GM23338 (cell line): ENCODE measurements around the gene MAIP1. TPM values are rescaled to one million over a fixed set of nuclear protein-coding genes. Genes with fewer than 3 reads are reported as not detected.

ENCODE experiments used
- ATAC-seq: fragments of 200-7000 bp; cut with Tn5 transposase; 3 replicates; pipeline ENCODE4 v1.9.1; 2020
- DNase-seq: peaks from one replicate; pipeline ENCODE4 v3.0.0-alpha.2; 2015; ENCODE audit warnings: low spot score
- H2AFZ ChIP-seq: fragments of 200-600 bp; sonication (generic); 2 replicates; pipeline ENCODE4 v1.8.0; 2016; ENCODE audit warnings: antibody characterized with exemption, mild to moderate bottlenecking, moderate library complexity
- H3F3A ChIP-seq: fragments of 200-600 bp; sonication (generic); replicated peaks from 2 replicates; pipeline ENCODE4 v1.8.0; 2017; ENCODE audit warnings: antibody characterized with exemption, mixed run types, low read depth
- H3K27ac ChIP-seq: fragments of 200-600 bp; sonication (generic); 2 replicates; pipeline ENCODE4 v1.6.1; 2016; ENCODE audit warnings: low read depth
- H3K27me3 ChIP-seq: fragments of 200-600 bp; sonication (generic); 2 replicates; pipeline ENCODE4 v1.8.0; 2016; ENCODE audit warnings: mild to moderate bottlenecking, mixed run types, moderate library complexity; ENCODE audit not compliant: insufficient read depth
- H3K36me3 ChIP-seq: fragments of 200-600 bp; sonication (generic); 2 replicates; pipeline ENCODE4 v1.8.0; 2016; ENCODE audit warnings: mild to moderate bottlenecking; ENCODE audit not compliant: insufficient read depth
- H3K4me1 ChIP-seq: fragments of 200-600 bp; sonication (generic); 2 replicates; pipeline ENCODE4 v1.8.0; 2016; ENCODE audit warnings: mild to moderate bottlenecking, moderate library complexity; ENCODE audit not compliant: insufficient read depth
- H3K4me2 ChIP-seq: fragments of 200-600 bp; sonication (generic); 2 replicates; pipeline ENCODE4 v1.7.1; 2017; ENCODE audit warnings: mixed run types
- H3K4me3 ChIP-seq: fragments of 200-600 bp; sonication (generic); 2 replicates; pipeline ENCODE4 v1.6.1; 2016; ENCODE audit warnings: mixed run types
- H3K79me2 ChIP-seq: fragments of 200-600 bp; sonication (generic); replicated peaks from 2 replicates; pipeline ENCODE4 v1.8.0; 2017; ENCODE audit warnings: mild to moderate bottlenecking; ENCODE audit not compliant: insufficient read depth
- H3K9me2 ChIP-seq: fragments of 200-600 bp; sonication (generic); 2 replicates; pipeline ENCODE4 v1.8.0; 2017; ENCODE audit not compliant: insufficient read depth
- H4K20me1 ChIP-seq: fragments of 200-600 bp; sonication (generic); replicated peaks from 2 replicates; pipeline ENCODE4 v1.8.0; 2017; ENCODE audit warnings: mild to moderate bottlenecking; ENCODE audit not compliant: insufficient read depth
- H3K27ac Mint-ChIP-seq: 2 replicates; pipeline ENCODE4 v1.8.0; 2020; ENCODE audit warnings: inconsistent platforms, mild to moderate bottlenecking, moderate library complexity, mixed read lengths
- H3K27me3 Mint-ChIP-seq: 3 replicates; pipeline ENCODE4 v1.8.0; 2022; ENCODE audit warnings: low read depth, mild to moderate bottlenecking, moderate library complexity, mixed read lengths, inconsistent platforms; ENCODE audit not compliant: insufficient read depth, poor library complexity
- H3K36me3 Mint-ChIP-seq: 3 replicates; pipeline ENCODE4 v1.8.0; 2021; ENCODE audit warnings: low read depth, mild to moderate bottlenecking, inconsistent platforms, moderate library complexity, mixed read lengths
- H3K4me1 Mint-ChIP-seq: 3 replicates; pipeline ENCODE4 v1.8.0; 2020; ENCODE audit warnings: mild to moderate bottlenecking, inconsistent platforms, mixed read lengths
- H3K4me3 Mint-ChIP-seq: 3 replicates; pipeline ENCODE4 v1.8.0; 2021; ENCODE audit warnings: moderate library complexity, mild to moderate bottlenecking, inconsistent platforms, mixed read lengths
- H3K9me3 Mint-ChIP-seq: 3 replicates; pipeline ENCODE4 v1.8.0; 2020; ENCODE audit warnings: moderate library complexity, mild to moderate bottlenecking, inconsistent platforms, mixed read lengths
- CREB1 ChIP-seq: fragments of 250-450 bp; sonication (Bioruptor Pico); IDR thresholded peaks from 2 replicates; pipeline ENCODE4 v1.5.0; 2020; ENCODE audit warnings: low read depth, mild to moderate bottlenecking, moderate library complexity
- EZH2phosphoT487 ChIP-seq: fragments of 200-600 bp; sonication (generic); IDR thresholded peaks from one replicate; pipeline ENCODE4 v1.8.1; 2018; ENCODE audit warnings: antibody characterized with exemption; ENCODE audit not compliant: unreplicated experiment
- JUNB ChIP-seq: IDR thresholded peaks from one replicate; pipeline ENCODE4 v1.6.1; 2016; ENCODE audit warnings: antibody characterized with exemption; ENCODE audit not compliant: unreplicated experiment
- ZNF114 ChIP-seq: fragments of 250-450 bp; sonication (Bioruptor Pico); IDR thresholded peaks from 2 replicates; pipeline ENCODE4 v1.5.0; 2020; ENCODE audit warnings: mild to moderate bottlenecking, moderate library complexity
- ZNF331 ChIP-seq: fragments of 250-450 bp; sonication (Bioruptor Pico); IDR thresholded peaks from 2 replicates; pipeline ENCODE4 v1.5.0; 2020; ENCODE audit warnings: low read depth, mild to moderate bottlenecking, moderate library complexity
- polyA plus RNA-seq: library from polyadenylated mRNA; unstranded; fragments of >200 nt; fragmentation: Nextera tagmentation; extraction: Ambion mirVana; gene quantifications from 2 replicates; pipeline ENCODE4 v1.2.1, GENCODE V29; 2016
- total RNA-seq: library from RNA; depleted of rRNA; stranded (reverse); fragments of >200 nt; shearing (Covaris generic); gene quantifications from 2 replicates; pipeline ENCODE4 v1.2.3, GENCODE V29; 2014
- TF ChIP-seq, protein P1 (sequence below): IDR thresholded peaks from 2 replicates; pipeline ENCODE4 v1.6.1; 2016; ENCODE audit warnings: antibody characterized with exemption
- TF ChIP-seq, protein P2 (sequence below): fragments of 250-450 bp; sonication (Bioruptor Pico); IDR thresholded peaks from 2 replicates; pipeline ENCODE4 v1.5.0; 2020; ENCODE audit warnings: mild to moderate bottlenecking, moderate library complexity
- TF ChIP-seq, protein P3 (sequence below): IDR thresholded peaks from one replicate; pipeline ENCODE4 v1.6.1; 2018; ENCODE audit warnings: antibody characterized with exemption; ENCODE audit not compliant: unreplicated experiment

Gene MAIP1
- total and polyA plus RNA-seq, 2 experiments from 2014 or later, result 36.0 to 41.9 TPM

DNA sequence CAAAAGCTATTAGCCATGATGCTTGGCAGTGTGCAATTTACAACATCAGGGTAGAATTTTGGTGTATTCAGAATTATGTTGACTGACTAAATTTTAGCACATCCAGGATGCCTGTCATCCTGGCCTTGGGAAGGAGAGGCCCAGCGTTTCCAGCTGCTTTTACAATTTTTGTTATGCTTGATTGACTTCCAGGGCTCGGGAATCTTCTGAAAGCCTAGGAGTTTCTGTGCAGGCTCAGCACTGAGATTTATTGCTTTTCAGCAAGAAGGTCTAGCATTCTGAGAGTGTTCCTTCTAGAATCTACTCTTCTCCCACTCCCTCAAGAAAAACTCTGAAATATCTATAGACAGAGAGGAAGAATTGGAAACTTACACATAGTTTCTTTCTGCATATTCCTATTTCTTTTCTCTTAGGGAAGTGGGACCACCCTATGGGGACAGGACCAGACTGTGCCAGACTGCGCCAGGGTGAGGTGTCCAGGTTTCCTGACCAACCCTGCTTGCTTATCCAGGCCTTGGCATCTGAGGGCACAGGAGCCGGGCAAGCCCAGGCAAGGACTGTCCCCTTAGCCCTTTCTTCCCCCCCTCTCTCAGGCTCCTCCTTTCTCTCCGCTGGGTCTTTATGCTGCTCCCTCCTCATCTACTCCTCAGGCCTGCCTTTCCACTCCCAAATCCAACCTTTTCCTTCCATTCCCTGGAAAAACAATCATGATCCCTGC lies 26.9 kb downstream of the MAIP1 start:
- no peaks in the 10 kb centered on the region for H3K79me2 ChIP-seq
- peak; percentile 10; the same call in 2 of the 3 replicates for ATAC-seq
- Mint-ChIP-seq H3K27ac (no peak overlapping the region), H3K27me3 (peaks cover 2% of the 10 kb centered on the region), H3K4me3 (no peak overlapping the region), H3K4me1 (peaks cover 43% of the 10 kb centered on the region), H3K9me3 (no peaks in the 10 kb centered on the region; the same call in 2 of the 3 replicates), H3K36me3 (no peaks in the 10 kb centered on the region)
- TF ChIP-seq JUNB (no peak), EZH2phosphoT487 (no peak), ZNF114 (CRISPR knock-in tag) (no peak), ZNF331 (CRISPR knock-in tag) (no peak)
- TF ChIP-seq, protein P1, sequence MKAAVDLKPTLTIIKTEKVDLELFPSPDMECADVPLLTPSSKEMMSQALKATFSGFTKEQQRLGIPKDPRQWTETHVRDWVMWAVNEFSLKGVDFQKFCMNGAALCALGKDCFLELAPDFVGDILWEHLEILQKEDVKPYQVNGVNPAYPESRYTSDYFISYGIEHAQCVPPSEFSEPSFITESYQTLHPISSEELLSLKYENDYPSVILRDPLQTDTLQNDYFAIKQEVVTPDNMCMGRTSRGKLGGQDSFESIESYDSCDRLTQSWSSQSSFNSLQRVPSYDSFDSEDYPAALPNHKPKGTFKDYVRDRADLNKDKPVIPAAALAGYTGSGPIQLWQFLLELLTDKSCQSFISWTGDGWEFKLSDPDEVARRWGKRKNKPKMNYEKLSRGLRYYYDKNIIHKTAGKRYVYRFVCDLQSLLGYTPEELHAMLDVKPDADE, result no peak
- H3K9me2 ChIP-seq, result no peaks in the 10 kb centered on the region
- H2AFZ ChIP-seq, result no peak overlapping the region
- peaks cover 32% of the 10 kb centered on the region for H3K4me1 ChIP-seq
- H3K36me3 ChIP-seq, result no peaks in the 10 kb centered on the region
- no peak for DNase-seq
- no peaks in the 10 kb centered on the region for H3K27me3 ChIP-seq
- peak overlapping the region; percentile 16; the same call in 1 of the 2 replicates for H3K4me2 ChIP-seq
- no peaks in the 10 kb centered on the region for H4K20me1 ChIP-seq
- no peak overlapping the region for H3K4me3 ChIP-seq
- H3K27ac ChIP-seq, result peak overlapping the region; percentile 76; the same call in 1 of the 2 replicates
- peaks cover 8% of the 10 kb centered on the region; the same call in 1 of the 2 replicates for H3F3A ChIP-seq

DNA sequence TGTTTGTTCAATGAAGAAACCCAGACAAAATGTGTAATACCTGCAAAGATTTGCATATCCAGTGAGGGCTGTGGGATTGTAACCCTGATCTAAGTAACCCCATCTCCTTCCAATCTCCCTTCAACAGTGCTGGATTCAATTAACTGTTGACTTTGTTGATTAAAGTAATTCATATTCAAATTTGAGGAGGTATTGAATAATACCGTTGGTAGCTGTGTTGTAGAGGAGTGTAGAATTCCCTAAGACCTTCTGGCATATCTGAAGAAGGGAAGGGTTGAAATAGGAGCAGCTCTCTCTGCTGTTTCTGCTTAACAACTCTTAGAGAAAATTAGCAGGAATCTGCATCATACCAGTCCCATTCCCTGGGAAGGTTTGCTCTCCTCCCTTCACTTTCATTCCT lies 28.2 kb downstream of the MAIP1 start:
- Mint-ChIP-seq H3K27me3 (peaks cover 2% of the 10 kb centered on the region), H3K4me3 (no peak overlapping the region), H3K36me3 (no peaks in the 10 kb centered on the region), H3K4me1 (peaks cover 39% of the 10 kb centered on the region), H3K9me3 (no peaks in the 10 kb centered on the region; the same call in 2 of the 3 replicates), H3K27ac (peak overlapping the region; percentile 61; the same call in 1 of the 2 replicates)
- Histone ChIP-seq H3K4me1 (peaks cover 40% of the 10 kb centered on the region), H2AFZ (no peak overlapping the region), H3K36me3 (no peaks in the 10 kb centered on the region), H3K4me2 (peak overlapping the region; percentile 16; the same call in 1 of the 2 replicates), H3K79me2 (no peaks in the 10 kb centered on the region), H3K27me3 (no peaks in the 10 kb centered on the region), H3K27ac (peak overlapping the region; percentile 76), H3K4me3 (no peak overlapping the region), H3F3A (peaks cover 8% of the 10 kb centered on the region; the same call in 1 of the 2 replicates), H3K9me2 (no peaks in the 10 kb centered on the region), H4K20me1 (no peaks in the 10 kb centered on the region)
- ATAC-seq, result peak; percentile 49
- peak; percentile 42 for DNase-seq
- TF ChIP-seq CREB1, result no peak
- TF ChIP-seq, protein P2, sequence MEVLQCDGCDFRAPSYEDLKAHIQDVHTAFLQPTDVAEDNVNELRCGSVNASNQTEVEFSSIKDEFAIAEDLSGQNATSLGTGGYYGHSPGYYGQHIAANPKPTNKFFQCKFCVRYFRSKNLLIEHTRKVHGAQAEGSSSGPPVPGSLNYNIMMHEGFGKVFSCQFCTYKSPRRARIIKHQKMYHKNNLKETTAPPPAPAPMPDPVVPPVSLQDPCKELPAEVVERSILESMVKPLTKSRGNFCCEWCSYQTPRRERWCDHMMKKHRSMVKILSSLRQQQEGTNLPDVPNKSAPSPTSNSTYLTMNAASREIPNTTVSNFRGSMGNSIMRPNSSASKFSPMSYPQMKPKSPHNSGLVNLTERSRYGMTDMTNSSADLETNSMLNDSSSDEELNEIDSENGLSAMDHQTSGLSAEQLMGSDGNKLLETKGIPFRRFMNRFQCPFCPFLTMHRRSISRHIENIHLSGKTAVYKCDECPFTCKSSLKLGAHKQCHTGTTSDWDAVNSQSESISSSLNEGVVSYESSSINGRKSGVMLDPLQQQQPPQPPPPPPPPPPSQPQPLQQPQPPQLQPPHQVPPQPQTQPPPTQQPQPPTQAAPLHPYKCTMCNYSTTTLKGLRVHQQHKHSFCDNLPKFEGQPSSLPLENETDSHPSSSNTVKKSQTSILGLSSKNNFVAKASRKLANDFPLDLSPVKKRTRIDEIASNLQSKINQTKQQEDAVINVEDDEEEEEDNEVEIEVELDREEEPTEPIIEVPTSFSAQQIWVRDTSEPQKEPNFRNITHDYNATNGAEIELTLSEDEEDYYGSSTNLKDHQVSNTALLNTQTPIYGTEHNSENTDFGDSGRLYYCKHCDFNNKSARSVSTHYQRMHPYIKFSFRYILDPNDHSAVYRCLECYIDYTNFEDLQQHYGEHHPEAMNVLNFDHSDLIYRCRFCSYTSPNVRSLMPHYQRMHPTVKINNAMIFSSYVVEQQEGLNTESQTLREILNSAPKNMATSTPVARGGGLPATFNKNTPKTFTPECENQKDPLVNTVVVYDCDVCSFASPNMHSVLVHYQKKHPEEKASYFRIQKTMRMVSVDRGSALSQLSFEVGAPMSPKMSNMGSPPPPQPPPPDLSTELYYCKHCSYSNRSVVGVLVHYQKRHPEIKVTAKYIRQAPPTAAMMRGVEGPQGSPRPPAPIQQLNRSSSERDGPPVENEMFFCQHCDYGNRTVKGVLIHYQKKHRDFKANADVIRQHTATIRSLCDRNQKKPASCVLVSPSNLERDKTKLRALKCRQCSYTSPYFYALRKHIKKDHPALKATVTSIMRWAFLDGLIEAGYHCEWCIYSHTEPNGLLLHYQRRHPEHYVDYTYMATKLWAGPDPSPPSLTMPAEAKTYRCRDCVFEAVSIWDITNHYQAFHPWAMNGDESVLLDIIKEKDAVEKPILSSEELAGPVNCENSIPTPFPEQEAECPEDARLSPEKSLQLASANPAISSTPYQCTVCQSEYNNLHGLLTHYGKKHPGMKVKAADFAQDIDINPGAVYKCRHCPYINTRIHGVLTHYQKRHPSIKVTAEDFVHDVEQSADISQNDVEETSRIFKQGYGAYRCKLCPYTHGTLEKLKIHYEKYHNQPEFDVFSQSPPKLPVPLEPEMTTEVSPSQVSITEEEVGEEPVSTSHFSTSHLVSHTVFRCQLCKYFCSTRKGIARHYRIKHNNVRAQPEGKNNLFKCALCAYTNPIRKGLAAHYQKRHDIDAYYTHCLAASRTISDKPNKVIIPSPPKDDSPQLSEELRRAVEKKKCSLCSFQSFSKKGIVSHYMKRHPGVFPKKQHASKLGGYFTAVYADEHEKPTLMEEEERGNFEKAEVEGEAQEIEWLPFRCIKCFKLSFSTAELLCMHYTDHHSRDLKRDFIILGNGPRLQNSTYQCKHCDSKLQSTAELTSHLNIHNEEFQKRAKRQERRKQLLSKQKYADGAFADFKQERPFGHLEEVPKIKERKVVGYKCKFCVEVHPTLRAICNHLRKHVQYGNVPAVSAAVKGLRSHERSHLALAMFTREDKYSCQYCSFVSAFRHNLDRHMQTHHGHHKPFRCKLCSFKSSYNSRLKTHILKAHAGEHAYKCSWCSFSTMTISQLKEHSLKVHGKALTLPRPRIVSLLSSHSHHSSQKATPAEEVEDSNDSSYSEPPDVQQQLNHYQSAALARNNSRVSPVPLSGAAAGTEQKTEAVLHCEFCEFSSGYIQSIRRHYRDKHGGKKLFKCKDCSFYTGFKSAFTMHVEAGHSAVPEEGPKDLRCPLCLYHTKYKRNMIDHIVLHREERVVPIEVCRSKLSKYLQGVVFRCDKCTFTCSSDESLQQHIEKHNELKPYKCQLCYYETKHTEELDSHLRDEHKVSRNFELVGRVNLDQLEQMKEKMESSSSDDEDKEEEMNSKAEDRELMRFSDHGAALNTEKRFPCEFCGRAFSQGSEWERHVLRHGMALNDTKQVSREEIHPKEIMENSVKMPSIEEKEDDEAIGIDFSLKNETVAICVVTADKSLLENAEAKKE (CRISPR knock-in tag), result peak; percentile 41; the same call in 1 of the 2 replicates
- TF ChIP-seq, protein P3, sequence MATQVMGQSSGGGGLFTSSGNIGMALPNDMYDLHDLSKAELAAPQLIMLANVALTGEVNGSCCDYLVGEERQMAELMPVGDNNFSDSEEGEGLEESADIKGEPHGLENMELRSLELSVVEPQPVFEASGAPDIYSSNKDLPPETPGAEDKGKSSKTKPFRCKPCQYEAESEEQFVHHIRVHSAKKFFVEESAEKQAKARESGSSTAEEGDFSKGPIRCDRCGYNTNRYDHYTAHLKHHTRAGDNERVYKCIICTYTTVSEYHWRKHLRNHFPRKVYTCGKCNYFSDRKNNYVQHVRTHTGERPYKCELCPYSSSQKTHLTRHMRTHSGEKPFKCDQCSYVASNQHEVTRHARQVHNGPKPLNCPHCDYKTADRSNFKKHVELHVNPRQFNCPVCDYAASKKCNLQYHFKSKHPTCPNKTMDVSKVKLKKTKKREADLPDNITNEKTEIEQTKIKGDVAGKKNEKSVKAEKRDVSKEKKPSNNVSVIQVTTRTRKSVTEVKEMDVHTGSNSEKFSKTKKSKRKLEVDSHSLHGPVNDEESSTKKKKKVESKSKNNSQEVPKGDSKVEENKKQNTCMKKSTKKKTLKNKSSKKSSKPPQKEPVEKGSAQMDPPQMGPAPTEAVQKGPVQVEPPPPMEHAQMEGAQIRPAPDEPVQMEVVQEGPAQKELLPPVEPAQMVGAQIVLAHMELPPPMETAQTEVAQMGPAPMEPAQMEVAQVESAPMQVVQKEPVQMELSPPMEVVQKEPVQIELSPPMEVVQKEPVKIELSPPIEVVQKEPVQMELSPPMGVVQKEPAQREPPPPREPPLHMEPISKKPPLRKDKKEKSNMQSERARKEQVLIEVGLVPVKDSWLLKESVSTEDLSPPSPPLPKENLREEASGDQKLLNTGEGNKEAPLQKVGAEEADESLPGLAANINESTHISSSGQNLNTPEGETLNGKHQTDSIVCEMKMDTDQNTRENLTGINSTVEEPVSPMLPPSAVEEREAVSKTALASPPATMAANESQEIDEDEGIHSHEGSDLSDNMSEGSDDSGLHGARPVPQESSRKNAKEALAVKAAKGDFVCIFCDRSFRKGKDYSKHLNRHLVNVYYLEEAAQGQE, result no peak
- TF ChIP-seq, protein P1, result no peak
